GM18909 (cell line): Measurements from ENCODE around the gene SPATA9.
"Not testable (repeated sequence)": the region's sequence is repeated elsewhere in the genome, so short reads cannot be mapped to it uniquely, and the experiment has no call there.

ENCODE experiments used
- ATAC-seq: cut with Tn5 transposase; IDR thresholded peaks from one replicate; pipeline ENCODE4 v1.9.1; 2021; ENCODE audit warnings: mild to moderate bottlenecking; ENCODE audit not compliant: unreplicated experiment, poor library complexity

The SPATA9 gene

DNA sequence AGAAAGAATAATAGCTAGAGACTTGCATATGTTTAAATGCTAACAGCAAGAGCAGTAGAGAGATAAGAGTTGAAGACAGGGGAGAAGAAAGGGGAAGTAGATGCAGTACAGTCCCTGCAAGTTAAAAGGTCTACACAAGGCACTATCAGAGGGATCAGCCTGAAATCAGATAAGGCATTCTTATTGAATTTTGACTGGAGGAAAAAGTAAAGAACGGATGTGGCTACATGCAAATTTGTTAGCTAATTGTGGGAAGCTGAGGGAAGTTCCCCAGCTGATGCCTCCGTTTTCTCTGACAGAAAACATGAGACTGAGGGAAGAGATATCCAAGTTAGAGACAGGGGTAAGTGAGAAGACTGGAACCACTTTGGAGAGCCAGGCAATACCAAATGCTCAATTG, 35.4 kb upstream of the SPATA9 start:
- peak; percentile 92 for ATAC-seq

DNA sequence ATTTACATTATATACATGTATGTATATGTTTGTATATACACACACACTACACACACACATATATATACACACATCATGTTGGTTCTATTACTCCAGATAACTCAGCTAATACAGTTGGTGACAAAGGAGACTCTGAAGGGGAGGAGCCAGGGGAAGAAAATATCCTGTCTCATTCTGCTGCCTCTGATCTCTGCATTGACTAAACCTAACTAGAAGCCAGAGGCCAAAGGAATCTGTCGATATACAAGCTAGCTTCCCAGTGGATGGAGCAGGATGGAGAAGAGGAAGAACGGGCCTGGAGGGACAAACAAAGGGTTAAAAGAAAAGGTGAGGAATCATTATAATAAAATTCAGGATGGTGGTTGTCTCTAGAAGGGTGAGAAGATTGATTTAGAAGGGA, 34.6 kb upstream of the SPATA9 start:
- no peak for ATAC-seq

DNA sequence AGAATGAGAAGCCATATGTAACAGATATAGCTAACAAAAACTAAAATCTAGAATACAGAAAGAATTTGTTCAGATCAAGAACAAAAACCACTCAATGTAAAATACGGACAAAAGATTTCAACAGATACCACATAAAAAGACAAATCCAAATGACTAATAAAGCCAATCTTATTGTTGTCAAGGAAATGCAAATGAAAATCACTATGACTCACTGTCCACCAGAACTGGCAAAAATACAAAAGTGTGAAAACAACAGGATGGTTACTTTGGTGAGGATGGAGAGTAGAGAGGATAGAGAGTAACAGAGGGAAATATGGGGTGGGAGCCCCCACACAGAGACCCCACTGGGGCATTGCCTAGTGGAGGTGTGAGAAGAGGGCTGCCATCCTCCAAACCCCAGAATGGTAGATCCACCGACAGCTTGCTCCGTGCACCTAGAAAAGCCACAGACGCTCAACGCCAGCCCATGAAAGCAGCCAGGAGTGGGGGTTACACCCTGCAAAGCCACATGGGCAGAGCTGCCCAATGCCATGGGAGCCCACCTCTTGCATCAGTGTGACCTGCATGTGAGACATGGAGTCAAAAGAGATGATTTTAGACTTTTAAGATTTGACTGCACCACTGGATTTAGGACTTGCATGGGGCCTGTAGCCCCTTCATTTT, 33.1 kb upstream of the SPATA9 start:
- ATAC-seq, result no peak

DNA sequence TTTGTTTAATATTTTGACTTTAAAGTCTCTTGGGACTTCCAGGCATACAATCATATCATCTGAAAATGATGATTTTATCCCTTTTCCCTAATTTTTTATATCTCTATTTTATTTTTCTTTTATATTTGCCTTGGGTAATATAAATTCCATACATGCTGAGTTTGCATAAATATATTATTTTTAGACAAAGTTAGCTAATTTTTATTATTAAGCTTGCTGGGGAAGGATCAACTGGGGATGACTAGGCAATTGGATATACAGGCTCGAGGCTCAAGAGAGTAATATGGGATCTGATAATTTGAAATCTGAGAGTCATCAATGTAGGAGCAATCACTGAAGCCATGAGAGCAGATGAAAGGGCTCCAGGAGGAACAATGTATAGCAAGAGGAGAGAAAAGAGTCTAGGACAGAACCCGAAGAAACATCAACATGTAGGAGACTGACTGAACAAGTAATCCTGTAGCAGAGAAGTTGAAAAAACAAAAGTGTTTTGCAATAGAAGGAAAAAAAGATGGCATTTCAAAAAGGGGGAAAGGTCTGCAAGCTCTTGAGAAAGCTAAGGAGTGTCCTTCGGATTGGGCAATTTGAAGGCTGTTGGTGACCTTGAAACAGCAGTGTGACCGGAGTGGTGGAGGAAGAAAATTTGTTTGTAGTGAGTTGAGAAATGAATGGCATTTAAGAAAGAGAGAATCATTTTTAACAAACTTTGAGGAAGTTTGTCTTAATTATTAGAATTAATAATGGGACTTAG, 31.3 kb upstream of the SPATA9 start:
- no peak for ATAC-seq

DNA sequence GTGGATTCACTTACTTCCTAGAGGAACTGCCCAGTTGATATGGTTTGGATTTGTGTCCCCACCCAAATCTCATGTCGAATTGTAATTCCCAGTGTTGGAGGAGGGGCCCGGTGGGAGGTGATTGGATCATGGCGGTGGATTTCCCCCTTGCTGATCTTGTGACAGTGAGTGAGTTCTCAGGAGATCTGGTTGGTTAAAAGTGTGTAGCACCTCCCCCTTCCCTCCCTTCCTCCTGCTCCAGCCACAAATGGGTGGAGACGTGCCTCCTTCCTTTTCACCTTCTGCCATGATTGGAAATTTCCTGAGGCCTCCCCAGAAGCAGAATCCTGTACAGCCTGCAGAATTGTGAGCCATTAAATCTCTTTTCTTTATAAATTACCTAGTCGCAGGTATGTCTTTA, 30.5 kb upstream of the SPATA9 start:
- ATAC-seq, result not testable (repeated sequence)

DNA sequence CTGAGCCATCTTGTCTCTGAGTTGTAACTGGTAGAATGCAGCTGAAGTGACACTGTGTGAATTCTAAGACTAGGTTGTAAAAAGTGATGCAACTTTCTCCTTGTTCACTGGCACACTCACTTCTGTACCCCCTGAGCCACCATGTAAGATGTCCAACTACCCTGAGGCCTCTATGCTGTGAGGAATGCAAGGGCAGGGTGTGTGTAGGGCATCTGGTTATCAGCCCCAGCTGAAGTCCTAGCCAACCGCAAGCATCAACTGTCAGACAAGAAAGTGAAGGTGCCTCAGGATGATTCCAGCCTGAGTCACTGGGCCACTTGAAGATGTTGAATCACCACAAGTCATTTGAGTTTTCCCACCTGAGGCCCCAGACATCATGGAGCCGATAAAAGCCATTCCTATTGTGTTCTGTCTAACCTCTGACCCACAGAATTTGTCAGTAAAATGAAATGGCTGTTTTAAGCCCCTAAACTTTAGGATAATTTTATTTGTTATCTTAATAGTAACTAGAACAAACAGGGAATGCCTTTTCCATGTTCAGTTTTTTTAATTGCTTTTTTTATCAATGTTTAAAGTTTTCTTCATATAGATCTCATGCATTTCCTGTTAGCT, 29.7 kb upstream of the SPATA9 start:
- no peak for ATAC-seq

DNA sequence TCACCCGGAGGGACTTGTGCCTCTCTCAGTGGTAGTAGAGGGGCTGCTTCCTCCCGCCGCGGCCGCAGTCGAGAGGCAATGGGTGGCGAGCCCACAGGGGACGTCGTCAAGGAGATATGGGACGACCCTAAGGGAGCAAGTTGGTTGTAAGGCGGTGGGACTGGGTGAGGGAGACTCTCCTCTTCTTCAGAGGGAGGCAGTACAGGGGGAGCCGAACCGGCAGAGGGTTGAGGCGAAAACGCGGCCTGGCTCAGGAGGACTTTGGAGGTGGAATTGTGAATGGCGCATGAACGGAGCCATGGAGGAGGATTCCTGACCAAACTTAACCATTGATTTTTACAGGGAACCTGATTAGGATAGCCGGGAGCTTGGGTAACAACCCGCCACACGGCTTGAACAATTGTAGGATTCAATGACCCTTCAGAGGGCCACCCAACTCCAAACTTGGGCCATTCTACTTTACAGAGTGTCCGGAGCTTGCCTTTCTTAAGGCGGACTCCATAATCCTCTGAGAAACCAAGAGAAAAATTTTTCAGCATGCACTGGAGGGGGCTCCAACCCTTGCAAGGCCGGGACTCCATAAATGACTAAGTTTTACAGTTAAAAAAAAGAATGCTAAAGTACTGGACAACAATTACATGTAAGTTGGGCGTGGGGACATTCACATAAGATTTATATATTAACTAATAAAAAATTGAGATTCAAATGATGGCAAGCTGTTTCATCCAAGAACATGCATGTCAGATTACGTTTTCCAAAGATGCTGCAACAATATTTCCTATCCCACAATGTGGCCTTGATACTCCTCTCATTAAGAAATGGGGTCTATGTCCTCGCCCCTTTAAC, 28.9 kb upstream of the SPATA9 start:
- ATAC-seq, result no peak

DNA sequence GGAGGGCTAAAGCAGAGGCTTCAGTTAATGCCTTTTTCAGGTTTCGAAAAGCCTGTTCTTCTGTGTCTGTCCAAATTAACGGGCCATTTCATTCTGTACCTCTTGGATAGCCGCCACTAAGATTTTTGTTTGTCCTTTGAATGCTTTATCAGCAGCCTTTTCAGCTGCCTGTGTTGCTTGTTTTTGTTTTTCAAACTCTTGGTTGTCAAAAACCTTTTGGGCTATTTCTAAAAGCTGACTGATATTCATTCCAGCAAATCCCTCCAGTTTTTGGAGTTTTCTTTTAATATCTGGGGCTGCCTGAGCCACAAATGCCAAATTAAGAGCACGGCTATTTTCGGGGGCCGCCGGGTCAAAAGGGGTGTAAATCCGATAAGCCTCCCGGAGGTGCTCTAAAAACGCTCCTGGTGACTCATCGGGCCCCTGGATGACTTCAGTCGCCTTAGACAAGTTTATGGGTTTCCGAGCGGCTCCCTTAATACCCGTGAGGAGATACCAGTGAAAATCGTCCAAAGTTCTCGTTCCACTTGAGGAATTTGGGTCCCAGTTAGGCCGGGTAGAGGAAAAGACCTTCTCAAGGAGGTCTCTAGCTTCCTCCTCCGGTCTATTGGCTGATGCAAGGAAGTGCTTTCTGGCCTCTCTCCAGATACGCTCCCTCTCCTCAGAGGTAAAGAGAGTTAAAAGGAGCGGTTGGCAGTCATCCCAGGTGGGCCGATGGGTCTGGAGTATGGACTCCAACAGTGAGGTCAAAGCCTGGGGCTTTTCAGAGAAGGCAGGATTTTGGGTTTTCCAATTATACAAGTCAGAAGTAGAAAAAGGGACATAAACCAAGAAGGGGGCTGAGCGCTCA, 28.1 kb upstream of the SPATA9 start:
- ATAC-seq, result not testable (repeated sequence)

DNA sequence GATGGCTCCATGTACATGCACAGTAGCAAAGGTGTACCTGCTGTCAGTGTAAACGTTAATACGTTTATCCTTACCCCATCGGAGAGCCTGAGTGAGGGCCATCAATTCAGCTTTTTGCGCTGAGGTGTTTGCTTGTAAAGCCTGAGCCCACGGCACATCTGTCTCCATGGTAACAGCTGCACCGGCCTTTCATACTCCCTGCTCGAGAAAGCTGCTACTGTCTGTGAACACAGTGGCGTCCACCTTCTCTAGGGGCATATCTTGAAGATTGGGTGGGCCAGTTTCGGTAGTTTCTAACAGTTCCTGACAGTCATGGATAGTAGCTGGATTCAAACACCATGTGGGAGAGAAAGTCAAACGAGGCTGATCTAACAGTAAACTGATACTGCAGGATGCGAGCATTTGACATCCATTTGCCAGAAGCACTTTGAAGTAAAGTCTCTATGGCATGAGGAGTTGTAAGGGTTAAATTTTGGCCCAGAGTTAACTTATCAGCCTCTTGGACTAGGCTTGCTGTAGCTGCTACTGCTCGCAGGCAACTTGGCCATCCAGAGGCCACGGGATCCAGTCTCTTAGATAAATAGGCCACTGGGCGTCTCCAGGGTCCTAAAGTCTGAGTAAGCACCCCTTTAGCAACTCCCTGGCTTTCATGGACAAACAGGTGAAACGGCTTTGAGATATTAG, 27.3 kb upstream of the SPATA9 start:
- no peak for ATAC-seq

DNA sequence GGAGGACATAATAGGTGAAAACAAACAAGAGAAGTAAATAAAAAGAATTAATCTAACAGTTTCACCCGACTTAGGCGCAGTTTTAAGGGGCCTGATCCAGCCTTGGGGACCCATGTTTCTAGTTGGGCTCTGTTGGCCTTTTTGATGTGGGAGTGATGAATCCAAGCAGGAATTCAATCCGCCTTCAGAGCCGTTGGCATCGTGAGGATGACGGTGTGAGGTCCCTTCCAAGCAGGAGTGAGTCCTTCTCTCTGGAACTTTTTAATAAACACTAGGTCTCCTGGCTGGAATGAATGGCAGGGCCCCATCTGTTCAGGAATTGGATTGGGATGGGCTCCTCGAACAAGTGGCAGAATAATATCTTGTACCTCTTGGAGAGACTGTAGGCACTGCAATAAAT, 26.1 kb upstream of the SPATA9 start:
- ATAC-seq, result no peak

DNA sequence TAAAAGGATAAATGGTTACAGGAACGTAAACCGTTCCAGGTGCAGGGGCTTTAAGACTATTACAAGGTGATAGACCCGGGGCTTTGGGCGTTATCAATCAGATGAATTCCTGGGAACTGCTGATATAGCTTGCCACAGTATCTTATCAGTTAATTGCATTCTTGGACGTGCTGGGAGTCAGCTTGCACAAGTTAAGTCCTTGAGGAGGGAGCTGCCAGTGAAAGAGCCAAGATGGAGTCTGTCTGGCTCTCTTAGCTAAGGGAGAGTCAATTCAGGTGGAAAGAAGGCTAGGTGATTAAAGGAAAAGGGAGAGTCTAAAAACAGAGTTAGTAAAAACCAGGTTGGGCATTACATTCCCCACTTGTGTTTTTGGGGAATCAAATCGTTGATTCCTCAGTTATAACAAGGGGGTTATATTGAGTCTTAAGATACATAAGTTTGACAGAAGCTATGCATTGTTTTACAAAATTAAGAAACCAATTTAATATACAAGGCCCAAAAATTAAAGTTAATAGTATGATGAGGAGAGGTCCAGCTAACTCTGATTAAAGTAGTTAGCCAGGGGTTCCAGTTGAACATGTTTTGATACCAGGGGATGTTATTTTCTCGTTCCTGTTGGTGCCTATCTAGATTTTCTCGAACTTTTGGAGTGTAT, 24.9 kb upstream of the SPATA9 start:
- not testable (repeated sequence) for ATAC-seq

DNA sequence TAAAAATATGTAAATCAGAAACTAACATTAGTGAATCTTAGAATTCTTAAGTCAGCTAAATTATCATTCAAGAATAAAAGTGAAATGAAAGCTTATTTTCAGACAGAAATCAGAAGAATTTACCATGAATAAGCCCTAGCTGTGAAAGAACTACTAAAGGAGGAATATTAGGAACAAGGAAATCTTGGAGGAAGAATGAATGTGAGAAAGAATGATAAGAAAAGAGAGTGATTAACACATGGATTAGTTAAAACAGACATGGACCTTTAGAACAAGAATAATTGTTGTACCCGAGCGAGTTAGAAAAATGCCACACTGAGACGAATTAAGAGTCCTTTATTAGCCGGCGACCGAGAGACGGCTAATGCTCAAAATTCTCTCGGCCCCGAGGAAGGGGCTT, 24.3 kb upstream of the SPATA9 start:
- ATAC-seq, result no peak

DNA sequence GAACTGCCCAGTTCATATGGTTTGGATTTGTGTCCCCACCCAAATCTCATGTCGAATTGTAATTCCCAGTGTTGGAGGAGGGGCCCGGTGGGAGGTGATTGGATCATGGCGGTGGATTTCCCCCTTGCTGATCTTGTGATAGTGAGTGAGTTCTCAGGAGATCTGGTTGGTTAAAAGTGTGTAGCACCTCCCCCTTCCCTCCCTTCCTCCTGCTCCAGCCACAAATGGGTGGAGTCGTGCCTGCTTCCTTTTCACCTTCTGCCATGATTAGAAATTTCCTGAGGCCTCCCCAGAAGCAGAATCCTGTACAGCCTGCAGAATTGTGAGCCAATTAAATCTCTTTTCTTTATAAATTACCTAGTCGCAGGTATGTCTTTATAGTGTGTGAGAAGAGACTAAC, 23.4 kb upstream of the SPATA9 start:
- ATAC-seq, result not testable (repeated sequence)

DNA sequence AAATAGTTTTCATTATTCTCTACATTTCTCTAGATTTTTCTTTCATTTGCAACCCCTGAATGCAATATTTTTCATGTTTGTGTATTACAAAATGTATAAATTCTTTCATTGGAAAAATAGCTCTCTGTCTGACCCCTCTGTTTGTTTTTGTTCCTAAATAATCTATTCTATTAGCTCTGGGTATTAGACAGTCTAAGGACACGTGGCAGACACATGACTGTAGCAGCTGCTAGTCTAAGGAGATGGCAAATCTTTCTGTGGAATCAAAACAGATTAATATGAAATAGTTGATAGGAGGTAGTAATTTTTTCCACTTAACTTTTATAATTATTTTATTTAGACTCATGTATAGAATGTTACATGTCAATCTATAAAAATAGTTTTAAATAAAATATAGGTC, 21.4 kb upstream of the SPATA9 start:
- ATAC-seq, result no peak

DNA sequence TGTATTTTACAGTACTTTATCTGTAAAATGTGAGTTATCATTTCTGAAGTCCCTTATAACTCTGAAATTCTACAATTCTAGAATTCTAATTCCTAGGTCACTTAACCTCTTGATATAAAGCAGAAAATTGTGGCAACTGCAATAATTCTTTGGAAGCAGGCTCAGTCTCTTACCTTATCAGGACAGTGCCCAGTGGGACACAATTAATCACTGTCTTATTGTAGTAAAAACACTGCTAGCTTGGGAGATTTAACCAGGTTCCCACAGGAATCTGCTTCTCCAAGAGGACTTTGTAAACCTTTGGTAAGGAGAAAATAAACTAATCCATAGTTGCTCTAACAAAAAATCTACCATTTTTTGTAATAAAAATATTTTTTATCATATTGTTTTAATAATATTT, 18.3 kb upstream of the SPATA9 start:
- no peak for ATAC-seq

DNA sequence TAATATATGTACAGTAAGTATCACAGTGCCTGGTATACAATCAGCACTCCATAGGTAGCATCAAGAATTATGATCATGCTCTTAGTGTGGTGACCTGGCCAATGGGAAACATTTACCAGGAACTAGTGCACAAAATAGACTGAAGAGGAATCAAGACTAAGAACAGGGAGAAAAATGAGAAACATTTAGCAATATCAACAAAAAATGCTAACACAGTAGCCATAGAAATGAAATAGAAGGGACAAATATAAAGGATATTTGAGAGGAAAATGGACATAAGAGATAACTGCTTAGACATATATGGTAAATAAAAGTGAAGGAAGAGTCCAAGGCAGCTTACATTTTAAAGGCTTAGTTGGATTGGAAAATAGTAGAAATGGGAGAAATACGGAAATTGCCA, 16.5 kb upstream of the SPATA9 start:
- no peak for ATAC-seq

DNA sequence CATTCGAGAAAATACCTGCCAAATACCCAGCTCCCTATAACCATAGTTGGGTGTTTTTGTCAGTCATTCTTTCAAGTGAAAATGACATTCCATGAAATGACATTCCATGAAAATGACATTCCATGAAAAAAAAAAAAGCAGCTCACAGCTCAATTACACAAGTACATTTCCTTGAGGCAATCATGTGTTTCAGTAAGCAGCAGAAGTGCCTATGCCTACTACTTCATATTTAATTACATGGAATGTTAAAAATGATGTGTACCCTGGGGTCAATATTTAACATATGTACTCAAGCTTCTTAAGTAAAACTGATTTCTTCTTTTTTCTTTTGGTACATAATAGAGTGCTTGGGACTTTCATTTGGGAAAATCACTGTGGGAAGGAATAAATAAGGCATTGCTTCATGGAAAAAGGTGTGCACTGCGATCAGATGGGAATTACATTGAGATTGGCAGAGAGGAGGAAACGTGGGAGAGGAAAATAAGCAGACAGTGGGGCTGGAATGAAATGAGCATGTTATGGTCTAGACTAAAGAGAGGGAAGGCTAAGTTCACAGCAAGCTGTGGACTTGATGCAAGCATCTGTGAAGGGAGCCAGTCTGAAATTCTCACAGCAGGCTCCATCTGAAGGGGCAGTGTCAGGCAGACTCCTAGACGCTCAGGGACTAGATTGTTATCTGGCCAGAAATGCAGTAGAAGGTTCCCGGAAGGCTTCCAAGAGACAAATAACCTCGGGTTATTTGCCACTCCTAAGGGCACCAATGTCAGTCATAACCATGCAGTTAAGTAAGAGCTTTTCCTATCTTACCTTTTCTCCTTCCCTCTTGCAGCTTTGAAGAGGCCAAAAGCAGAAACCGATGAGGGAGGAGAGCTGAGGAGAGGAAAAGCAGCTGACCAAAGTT, 15.2 kb upstream of the SPATA9 start:
- no peak for ATAC-seq

DNA sequence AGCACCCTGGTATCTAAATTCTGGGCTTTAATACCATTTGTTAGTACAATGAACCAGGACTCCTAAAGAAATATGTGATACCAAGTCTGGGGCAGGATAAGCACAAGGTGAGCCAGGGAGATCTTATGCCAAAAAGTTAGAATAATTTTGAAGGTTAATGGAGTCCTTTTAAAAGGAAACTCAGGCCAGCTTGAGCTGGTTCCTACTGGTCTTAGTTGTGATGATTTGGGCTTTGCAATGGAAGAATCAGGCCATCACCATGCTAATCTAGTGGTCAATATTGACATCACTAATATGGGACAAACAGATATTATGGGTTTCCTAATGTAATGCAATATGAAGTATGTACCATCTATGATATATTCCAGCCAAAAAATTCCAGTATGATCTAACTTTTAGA, 7.5 kb upstream of the SPATA9 start:
- ATAC-seq, result no peak
